ENCODE measurements around the gene SKI. TPM values are rescaled to one million over a fixed set of nuclear protein-coding genes. Genes with fewer than 3 reads are reported as not detected.
"Not testable (repeated sequence)": the region's sequence is repeated elsewhere in the genome, so short reads cannot be mapped to it uniquely, and the experiment has no call there.

Gene SKI
- polyA plus RNA-seq, 6 donors from 2014 or later = 0.26 to 1.3 (median 0.52) TPM; not detected in 1

- Mint-ChIP-seq H3K27ac (no peak overlapping the region), H3K4me3 (no peak overlapping the region)
Observed at GRCh38 chr1:2319291-2319690, 91.2 kb downstream of the SKI start.

GRCh38 chr1:2320006-2320405, 91.9 kb downstream of the SKI start:
- ATAC-seq (ENCODE audit: low read depth in 2 of 2) (no peak), DNase-seq (no peak)
- H3K4me1 Mint-ChIP-seq = peaks cover 4 to 13% (median 7%) of the 10 kb centered on the region in 3 donors
- peak overlapping the region in 1 of 6 donors; percentile 54 for H3K27ac Mint-ChIP-seq
- no peaks in the 10 kb centered on the region for H3K36me3 Mint-ChIP-seq
- peaks cover 0 to 16% (median 0%) of the 10 kb centered on the region in 3 donors for H3K27me3 Mint-ChIP-seq
- no peaks in the 10 kb centered on the region for H3K9me3 Mint-ChIP-seq
- H3K4me3 Mint-ChIP-seq = no peak overlapping the region

More at GRCh38 chr1:2319291-2319690, 91.2 kb downstream of the SKI start:
- ATAC-seq (ENCODE audit: low read depth in 2 of 2) (no peak), DNase-seq (no peak)
- Mint-ChIP-seq H3K36me3 (no peaks in the 10 kb centered on the region), H3K4me1 (peaks cover 4 to 9% (median 7%) of the 10 kb centered on the region in 3 donors), H3K27me3 (peaks cover 0 to 16% (median 0%) of the 10 kb centered on the region in 3 donors), H3K9me3 (no peaks in the 10 kb centered on the region)

GRCh38 chr1:2320760-2321667, 92.9 kb downstream of the SKI start:
- Mint-ChIP-seq H3K4me3 (no peak overlapping the region), H3K9me3 (no peaks in the 10 kb centered on the region), H3K27ac (no peak overlapping the region), H3K36me3 (no peaks in the 10 kb centered on the region), H3K4me1 (peaks cover 0 to 13% (median under 1%) of the 10 kb centered on the region in 3 donors), H3K27me3 (peaks cover 0 to 16% (median 0%) of the 10 kb centered on the region in 3 donors)
- ATAC-seq (ENCODE audit: low read depth in 2 of 2) = no peak
- DNase-seq = no peak

GRCh38 chr1:2322065-2322571, 94.0 kb downstream of the SKI start:
- peaks cover 0 to 21% (median 6%) of the 10 kb centered on the region in 3 donors for H3K27me3 Mint-ChIP-seq
- DNase-seq (no peak), ATAC-seq (ENCODE audit: low read depth in 2 of 2) (peak; percentile 27 to 35)
- H3K9me3 Mint-ChIP-seq = no peaks in the 10 kb centered on the region
- peaks cover 0 to 13% (median 3%) of the 10 kb centered on the region in 3 donors for H3K4me1 Mint-ChIP-seq
- peak overlapping the region in 1 of 6 donors; percentile 41 for H3K27ac Mint-ChIP-seq
- H3K36me3 Mint-ChIP-seq = no peaks in the 10 kb centered on the region
- no peak overlapping the region for H3K4me3 Mint-ChIP-seq

- Mint-ChIP-seq H3K4me3 (no peak overlapping the region), H3K36me3 (no peaks in the 10 kb centered on the region), H3K27me3 (peaks cover 0 to 25% (median 11%) of the 10 kb centered on the region in 3 donors), H3K9me3 (no peaks in the 10 kb centered on the region), H3K4me1 (peaks cover 0 to 15% (median 5%) of the 10 kb centered on the region in 3 donors), H3K27ac (no peak overlapping the region)
- ATAC-seq (ENCODE audit: low read depth in 2 of 2) (no peak), DNase-seq (no peak)
Observed at GRCh38 chr1:2322581-2323211, 94.6 kb downstream of the SKI start.

GRCh38 chr1:2323451-2323974, 95.4 kb downstream of the SKI start:
- no peak overlapping the region for H3K4me3 Mint-ChIP-seq
- DNase-seq = no peak
- H3K27ac Mint-ChIP-seq = no peak overlapping the region
- no peaks in the 10 kb centered on the region for H3K9me3 Mint-ChIP-seq
- H3K27me3 Mint-ChIP-seq = peaks cover 0 to 25% (median 11%) of the 10 kb centered on the region in 3 donors
- ATAC-seq (ENCODE audit: low read depth in 2 of 2) = no peak
- H3K36me3 Mint-ChIP-seq = no peaks in the 10 kb centered on the region
- peaks cover 0 to 15% (median 5%) of the 10 kb centered on the region in 3 donors for H3K4me1 Mint-ChIP-seq

- H3K4me3 Mint-ChIP-seq = no peak overlapping the region
- ATAC-seq (ENCODE audit: low read depth in 2 of 2) = no peak
Observed at GRCh38 chr1:2324553-2325366, 96.6 kb downstream of the SKI start.

GRCh38 chr1:2326524-2326923, 98.4 kb downstream of the SKI start:
- H3K27ac Mint-ChIP-seq = peak overlapping the region in 1 of 6 donors; percentile 46
- H3K36me3 Mint-ChIP-seq = no peaks in the 10 kb centered on the region
- H3K4me3 Mint-ChIP-seq = no peak overlapping the region
- H3K4me1 Mint-ChIP-seq = peaks cover 0 to 15% (median 5%) of the 10 kb centered on the region in 3 donors
- no peaks in the 10 kb centered on the region for H3K9me3 Mint-ChIP-seq
- peaks cover 0 to 16% (median 11%) of the 10 kb centered on the region in 3 donors for H3K27me3 Mint-ChIP-seq
- ATAC-seq (ENCODE audit: low read depth in 2 of 2) (no peak), DNase-seq (no peak)

More at GRCh38 chr1:2324553-2325366, 96.6 kb downstream of the SKI start:
- peaks cover 0 to 25% (median 11%) of the 10 kb centered on the region in 3 donors for H3K27me3 Mint-ChIP-seq
- no peaks in the 10 kb centered on the region for H3K36me3 Mint-ChIP-seq
- no peaks in the 10 kb centered on the region for H3K9me3 Mint-ChIP-seq
- no peak for DNase-seq
- H3K4me1 Mint-ChIP-seq = peaks cover 0 to 15% (median 5%) of the 10 kb centered on the region in 3 donors
- peak overlapping the region in 5 of 6 donors; percentile 15 to 88 (median 85) for H3K27ac Mint-ChIP-seq

- H3K27ac Mint-ChIP-seq = peak overlapping the region in 2 of 6 donors; percentile 8 to 46
- ATAC-seq (ENCODE audit: low read depth in 2 of 2); H3K4me3 Mint-ChIP-seq; DNase-seq; H3K9me3 Mint-ChIP-seq; H3K36me3 Mint-ChIP-seq: not testable (repeated sequence)
- H3K4me1 Mint-ChIP-seq = peaks cover 0 to 15% (median 5%) of the 10 kb centered on the region in 3 donors
- H3K27me3 Mint-ChIP-seq = peaks cover 0 to 11% (median 10%) of the 10 kb centered on the region in 3 donors
Observed at GRCh38 chr1:2327162-2327561, 99.0 kb downstream of the SKI start.

GRCh38 chr1:2327841-2328240, 99.7 kb downstream of the SKI start:
- H3K4me1 Mint-ChIP-seq = peaks cover 0 to 15% (median 5%) of the 10 kb centered on the region in 3 donors
- peaks cover 0 to 11% (median 9%) of the 10 kb centered on the region in 3 donors for H3K27me3 Mint-ChIP-seq
- no peaks in the 10 kb centered on the region for H3K9me3 Mint-ChIP-seq
- no peak overlapping the region for H3K27ac Mint-ChIP-seq
- no peak overlapping the region for H3K4me3 Mint-ChIP-seq
- H3K36me3 Mint-ChIP-seq = no peaks in the 10 kb centered on the region
- no peak for DNase-seq
- no peak for ATAC-seq (ENCODE audit: low read depth in 2 of 2)

GRCh38 chr1:2328676-2329455, 100.7 kb downstream of the SKI start:
- DNase-seq (no peak), ATAC-seq (ENCODE audit: low read depth in 2 of 2) (no peak)
- Mint-ChIP-seq H3K27ac (peak overlapping the region in 1 of 6 donors; percentile 21), H3K4me1 (peaks cover 0 to 15% (median 5%) of the 10 kb centered on the region in 3 donors), H3K9me3 (no peaks in the 10 kb centered on the region), H3K27me3 (peaks cover 0 to 11% (median 9%) of the 10 kb centered on the region in 3 donors), H3K4me3 (no peak overlapping the region), H3K36me3 (no peaks in the 10 kb centered on the region)

GRCh38 chr1:2330035-2330434, 101.9 kb downstream of the SKI start:
- H3K4me3 Mint-ChIP-seq = no peak overlapping the region
- no peak overlapping the region for H3K27ac Mint-ChIP-seq
- H3K36me3 Mint-ChIP-seq = no peaks in the 10 kb centered on the region
- DNase-seq (no peak), ATAC-seq (ENCODE audit: low read depth in 2 of 2) (no peak)
- peaks cover 0 to 9% (median 5%) of the 10 kb centered on the region in 3 donors for H3K4me1 Mint-ChIP-seq
- peaks cover 0 to 11% (median 9%) of the 10 kb centered on the region in 3 donors for H3K27me3 Mint-ChIP-seq
- H3K9me3 Mint-ChIP-seq = no peaks in the 10 kb centered on the region
